Erythroblast (primary cell): Measurements from ENCODE around the gene DLGAP4.

Experiments used
- DNase-seq, 2 experiments: peaks; one replicate each; lab custom pipeline; 2025; lab: John Stamatoyannopoulos, UW
- GATA1 ChIP-seq: IDR thresholded peaks from 2 replicates; pipeline ENCODE4 v1.6.1; 2011; ENCODE audit warnings: low read depth, mild to moderate bottlenecking, control low read depth, low read length, moderate library complexity
- POLR2A ChIP-seq: IDR thresholded peaks from 2 replicates; pipeline ENCODE4 v1.6.1; 2011; ENCODE audit warnings: mild to moderate bottlenecking, low read length

The DLGAP4 gene

DNA sequence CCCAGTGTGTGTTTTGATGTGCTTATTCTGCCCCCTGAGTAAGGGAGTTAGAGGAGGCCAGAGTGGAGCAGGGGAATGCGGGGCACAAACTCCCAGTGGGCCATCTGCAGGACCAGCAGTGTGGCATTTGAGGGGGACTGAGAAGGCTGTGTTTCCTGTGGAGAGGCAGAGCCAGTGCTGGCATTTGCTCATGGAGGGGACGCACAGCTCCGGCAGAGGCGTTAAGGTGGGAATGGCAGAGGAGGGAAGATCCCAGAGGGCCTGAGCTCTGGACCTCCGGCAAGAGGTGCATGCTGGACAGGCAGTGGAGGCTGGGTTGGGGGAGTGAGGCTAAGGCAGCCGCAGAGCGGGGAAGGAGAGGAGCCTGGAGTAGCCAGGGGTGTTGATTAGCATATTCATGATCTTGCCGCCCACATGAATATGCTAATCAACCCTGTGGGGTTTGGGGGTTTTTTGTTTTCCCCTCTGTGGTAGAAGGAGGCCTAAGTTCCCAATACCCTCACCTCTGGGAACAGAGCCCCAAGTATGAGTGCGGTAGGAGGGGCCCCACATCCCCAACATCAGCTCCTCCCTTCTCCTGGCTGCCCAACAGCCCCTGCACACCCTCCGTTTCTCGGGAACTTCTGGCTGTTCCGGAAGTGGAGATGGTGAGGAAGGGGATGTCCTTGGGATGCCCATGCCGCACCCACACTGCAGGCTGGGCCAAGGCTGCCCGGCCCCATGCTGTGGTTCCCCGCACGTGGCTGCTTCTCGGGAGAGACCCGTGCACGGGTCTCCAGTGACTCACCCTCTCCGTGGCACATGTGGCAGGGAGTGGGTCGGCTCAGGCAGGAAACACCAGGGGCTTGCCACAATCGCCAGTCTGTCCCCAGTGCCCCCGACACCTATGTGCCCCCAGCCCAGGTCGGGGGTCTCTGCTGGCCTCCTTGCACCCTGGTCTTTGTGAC is 33.8 kb downstream of the DLGAP4 start:
- TF ChIP-seq POLR2A (no peak), GATA1 (no peak)
- DNase-seq: no peak

DNA sequence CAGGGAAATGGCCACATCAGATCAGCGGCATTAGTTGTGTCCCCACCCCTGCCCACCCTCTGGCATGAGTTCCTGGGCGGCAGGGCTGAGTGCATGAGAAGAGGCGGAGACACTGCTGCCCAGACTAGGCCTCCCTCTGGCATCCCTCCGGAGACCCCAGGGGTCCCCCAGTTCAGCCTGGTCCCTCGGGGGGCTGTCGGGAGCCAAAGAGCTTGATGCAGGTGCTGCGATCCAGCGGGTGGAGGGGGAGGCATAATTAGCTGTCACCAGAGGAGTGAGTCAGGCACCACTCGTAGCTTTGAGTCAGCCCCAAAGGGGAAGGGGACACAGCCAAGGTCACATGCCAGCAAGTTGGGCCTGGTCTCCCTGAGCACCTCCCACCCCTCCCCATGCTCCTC is 34.5 kb downstream of the DLGAP4 start:
- TF ChIP-seq POLR2A (no peak), GATA1 (no peak)
- DNase-seq: no peak

DNA sequence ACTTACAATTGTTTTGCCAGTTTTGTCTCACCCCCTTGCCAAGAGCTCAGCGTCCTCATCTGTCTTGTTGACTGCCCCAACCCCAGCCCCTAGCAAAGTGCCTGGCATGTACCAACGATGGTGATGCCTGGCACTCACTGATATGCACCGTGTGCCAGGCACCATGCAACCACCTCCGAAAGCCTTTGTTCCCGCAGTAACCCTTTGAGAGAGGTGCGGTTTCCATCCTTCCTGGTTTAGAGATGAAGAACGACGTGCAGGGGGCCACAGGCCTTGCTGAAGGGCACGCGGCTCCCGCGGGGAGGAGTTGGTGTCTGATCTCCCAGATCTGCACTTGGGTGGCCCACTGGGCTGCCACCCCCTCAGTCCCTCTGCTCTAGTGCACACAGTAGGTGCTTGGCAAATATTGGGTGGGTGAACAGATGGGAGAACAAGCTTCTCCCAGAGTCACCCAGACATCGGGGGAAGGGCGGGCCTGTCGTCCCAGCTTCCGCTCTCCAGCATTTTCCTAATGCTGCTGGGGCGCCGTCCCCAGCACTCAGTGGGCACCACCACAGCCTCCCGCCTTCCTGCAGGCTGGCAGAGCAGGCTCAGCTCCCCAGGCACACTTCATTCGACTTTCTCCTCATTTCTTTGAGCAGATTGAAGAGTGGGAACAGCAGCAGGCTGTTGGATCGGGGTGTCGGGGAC is 35.3 kb downstream of the DLGAP4 start:
- TF ChIP-seq POLR2A (no peak), GATA1 (no peak)
- DNase-seq: no peak

- no peak for DNase-seq
- no peak for TF ChIP-seq POLR2A
- no peak for TF ChIP-seq GATA1
Measured at GRCh38 chr20:36342331-36343120, 36.4 kb downstream of the DLGAP4 start.

DNA sequence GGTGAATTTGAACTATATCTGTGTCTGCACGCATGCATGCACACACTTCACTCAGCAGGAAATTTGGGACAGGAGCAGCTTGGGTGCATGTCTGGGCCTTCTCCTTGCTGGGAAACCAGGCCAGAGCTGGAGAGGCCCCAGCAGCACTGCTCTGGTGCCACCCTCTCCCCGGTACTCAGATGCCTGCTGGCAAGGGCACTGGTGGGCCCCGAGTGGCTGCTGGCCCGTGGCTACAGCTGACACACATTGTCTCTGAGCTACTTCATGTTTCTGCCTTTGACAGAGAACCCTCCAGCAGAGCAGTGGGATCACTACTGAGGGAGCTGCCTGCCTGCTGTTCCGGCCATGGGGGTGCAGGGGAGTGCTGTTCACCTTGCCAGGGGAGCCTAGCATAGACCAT is 37.5 kb downstream of the DLGAP4 start:
- no peak for TF ChIP-seq POLR2A
- TF ChIP-seq GATA1: no peak
- DNase-seq: no peak

GRCh38 chr20:36344517-36345132 is 38.5 kb downstream of the DLGAP4 start:
- peak; percentile 36 to 58 for DNase-seq
- TF ChIP-seq POLR2A (no peak), GATA1 (no peak)

GRCh38 chr20:36346256-36346655 is 40.1 kb downstream of the DLGAP4 start:
- TF ChIP-seq POLR2A: no peak
- no peak for TF ChIP-seq GATA1
- DNase-seq: no peak

- DNase-seq: no peak
- no peak for TF ChIP-seq GATA1
- no peak for TF ChIP-seq POLR2A
Measured at GRCh38 chr20:36349384-36350170, 43.4 kb downstream of the DLGAP4 start.

GRCh38 chr20:36350439-36350838 is 44.3 kb downstream of the DLGAP4 start:
- TF ChIP-seq POLR2A (no peak), GATA1 (no peak)
- no peak for DNase-seq

- no peak for DNase-seq
- TF ChIP-seq POLR2A (no peak), GATA1 (no peak)
Measured at GRCh38 chr20:36351937-36352336, 45.8 kb downstream of the DLGAP4 start.

DNA sequence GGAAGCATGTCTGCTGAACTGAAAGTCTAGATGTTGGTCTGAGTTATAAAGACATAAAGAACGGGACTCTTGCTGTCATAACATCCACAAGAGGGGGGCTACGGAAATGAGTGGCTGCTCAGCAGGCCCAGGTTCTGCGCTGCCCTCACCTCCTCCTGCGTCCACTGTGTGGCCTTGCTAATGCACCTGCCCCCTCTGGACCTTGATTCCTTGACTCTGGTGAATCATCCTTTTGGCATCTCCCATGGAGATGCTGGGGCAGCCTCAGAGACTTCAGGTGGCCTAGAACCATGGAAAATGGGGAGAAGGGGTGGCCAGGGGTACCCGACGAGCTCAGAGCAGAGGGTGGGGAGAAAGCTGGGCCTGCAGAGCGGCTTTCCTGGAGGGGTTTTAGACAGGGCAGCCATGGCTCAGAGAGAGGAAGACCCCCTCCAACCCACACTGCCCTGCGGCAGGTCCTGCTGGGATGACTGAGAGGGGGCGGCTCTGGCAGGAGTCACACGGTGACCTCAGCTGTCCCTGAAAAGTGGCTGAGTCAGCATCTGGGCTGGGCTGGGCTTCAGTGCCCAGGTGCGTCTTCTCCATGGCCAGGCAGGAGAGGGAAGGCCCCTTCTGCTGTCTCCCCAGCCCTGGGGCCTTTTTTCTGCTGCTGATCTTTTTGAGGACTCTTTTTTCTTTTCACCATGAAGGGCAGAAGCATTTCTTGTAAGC is 46.9 kb downstream of the DLGAP4 start:
- TF ChIP-seq POLR2A: no peak
- TF ChIP-seq GATA1: no peak
- DNase-seq: no peak

- no peak for TF ChIP-seq POLR2A
- no peak for TF ChIP-seq GATA1
Measured at GRCh38 chr20:36353740-36354139, 47.6 kb downstream of the DLGAP4 start.

More at GRCh38 chr20:36353740-36354139, 47.6 kb downstream of the DLGAP4 start:
- DNase-seq: no peak
